Measurements from ENCODE around the gene CNTN5.

Gene CNTN5

DNA sequence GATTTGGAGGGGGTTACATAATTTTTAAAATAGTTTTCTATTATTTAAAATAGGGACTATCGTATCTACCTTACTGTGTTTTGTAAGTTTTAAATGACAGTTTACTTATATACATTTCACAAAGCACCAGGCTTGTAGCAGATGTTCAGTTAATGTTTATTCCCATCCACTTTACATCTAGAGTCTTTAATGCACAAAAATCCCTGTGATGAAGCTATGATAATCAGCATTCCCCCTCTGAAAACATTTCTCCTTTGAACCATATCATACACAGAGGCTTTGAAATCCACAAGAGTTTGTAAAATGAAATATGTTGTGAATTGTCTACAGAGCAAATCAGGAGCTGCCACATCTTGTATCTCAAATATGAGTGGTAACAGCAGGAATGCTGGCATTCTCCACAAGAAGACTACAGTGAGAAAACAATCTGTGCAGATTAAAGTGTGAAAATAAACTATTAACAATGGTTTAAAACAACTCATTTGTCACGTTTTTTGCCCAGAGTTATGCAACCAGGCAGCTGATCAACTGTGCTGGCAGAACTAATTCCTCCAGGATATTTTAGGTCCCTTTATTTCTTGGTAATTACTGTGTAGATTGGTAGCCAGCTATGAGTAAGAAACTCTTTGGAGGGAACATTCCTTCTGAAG is 967.2 kb downstream of the CNTN5 start:
- DNase-seq = no peak

DNA sequence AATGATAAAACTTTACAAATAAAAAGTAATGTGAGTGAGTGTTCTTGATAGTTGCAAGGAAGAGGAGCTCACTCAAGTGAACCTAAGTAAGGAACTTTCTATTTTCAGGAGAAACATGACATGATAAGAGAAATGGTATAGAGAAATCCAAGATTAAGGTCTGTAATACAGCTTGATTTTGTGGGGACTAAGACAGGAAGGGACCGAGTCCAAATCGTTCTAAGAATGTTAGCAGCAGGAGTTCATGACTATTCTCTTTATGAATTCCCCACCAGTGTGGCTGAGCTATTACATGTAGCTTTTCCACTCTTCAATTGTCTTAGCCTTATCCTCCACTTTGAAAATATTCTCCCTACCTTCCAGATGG is 967.7 kb downstream of the CNTN5 start:
- DNase-seq = no peak

DNA sequence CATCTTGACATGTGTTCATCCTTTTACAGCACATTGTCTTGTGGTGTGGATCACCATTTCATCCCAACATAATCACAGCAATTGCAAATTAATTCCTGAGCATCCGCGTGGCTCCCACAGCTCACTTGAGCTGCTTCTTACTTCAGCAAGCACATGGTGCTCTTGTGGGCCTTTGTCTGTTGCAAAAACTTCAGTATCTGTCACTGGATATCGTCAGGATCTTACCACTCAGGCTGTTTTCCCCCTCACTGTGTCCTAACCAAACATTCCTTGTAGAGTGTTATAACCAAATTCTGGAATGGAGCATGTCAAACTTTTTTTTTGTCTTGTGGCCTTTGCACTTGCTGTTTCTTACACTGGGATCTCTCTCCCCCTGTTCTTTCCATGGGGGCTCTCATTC is 983.2 kb downstream of the CNTN5 start:
- no peak for DNase-seq

DNA sequence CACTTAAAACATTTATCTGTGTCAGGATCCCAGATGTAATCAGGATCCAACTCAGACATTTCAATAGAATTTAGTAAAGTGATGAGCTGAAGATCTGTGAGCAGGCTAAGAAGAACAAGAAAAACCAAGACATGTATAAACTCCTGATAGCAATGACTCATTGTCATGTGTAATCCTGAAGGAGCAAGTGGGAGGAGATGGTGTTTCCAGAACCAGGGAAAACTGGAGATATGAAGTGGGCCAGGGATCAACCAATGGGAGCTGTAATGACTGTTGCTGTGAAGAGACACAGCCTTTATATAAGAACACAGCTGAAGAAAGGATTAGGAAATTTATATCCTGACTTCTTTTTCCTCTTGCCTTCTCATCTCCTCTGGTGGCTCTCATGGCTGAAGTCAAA is 983.8 kb downstream of the CNTN5 start:
- DNase-seq = no peak

DNA sequence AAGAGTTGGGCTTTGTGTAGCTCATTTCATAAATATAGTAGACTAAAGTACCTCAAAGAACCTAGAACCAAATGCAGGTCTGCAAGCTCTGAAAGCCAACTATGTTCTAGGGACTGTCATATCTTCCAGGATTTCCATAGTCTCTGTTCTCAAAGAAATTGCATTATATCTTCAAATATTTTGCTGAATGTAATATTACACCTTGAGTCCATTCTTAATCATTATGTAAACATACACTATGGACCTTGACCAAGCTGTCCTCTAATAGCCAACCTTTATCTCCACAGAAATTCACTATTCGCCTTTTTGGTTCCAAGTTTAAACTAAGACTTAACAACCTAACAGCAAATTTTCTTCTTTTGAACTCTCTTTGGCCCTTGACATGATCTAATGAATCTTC is 987.7 kb downstream of the CNTN5 start:
- no peak for DNase-seq

DNA sequence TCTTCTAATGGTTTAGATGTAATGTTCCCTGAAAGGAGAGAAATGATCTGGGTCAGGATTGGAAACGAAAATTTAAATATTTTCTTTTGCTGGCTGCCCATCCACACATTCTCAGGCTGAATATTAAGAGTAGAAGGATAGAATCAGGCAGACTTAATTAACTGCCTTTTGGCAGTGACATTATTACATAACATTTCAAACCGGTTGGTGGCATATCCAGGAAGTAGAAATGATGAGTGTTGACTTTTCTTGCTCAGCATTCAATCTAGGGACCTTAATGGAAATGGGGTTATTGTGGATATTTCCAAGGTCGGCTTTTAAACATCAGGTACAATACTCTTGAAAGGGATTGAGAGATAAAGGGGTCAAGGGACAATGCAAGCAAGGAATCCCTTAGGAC is 989.0 kb downstream of the CNTN5 start:
- DNase-seq = no peak

DNA sequence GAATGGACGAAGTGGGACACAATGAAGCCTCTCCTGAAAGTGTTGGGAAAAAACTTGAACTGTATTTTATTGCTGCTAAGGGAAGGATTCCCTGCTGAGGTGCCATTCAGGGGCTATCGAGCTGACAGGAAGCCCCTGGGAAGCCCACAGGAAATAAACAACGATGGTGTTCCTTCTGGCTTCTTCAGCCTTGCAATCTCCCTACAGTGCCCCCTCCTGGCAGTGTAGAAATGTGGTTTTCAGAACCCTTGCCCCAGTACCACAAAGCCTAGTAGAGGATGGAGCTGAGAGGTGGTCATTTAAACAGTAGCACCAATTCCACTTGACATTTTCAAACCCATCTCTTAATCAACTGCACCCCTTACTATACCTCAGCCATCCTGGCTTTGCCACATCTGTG is 989.6 kb downstream of the CNTN5 start:
- DNase-seq = no peak

DNA sequence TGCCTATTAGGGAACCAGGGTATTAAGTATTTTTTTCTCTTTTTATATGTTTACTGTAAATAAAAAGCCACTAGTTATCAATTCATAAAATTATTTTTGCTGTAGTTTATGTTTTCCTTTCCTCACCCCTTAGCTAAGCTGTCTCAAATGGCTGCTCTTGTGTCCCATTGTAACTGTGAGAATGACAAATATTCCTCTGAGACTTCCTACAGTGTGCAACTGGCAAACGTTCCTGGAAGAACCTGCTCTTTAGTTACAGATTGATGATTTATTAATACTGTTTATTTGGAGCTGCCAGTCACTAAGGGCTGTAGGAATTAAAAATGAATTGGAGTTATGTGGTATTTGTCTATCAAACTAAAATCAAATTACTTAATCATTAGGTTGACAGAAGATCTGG is 990.9 kb downstream of the CNTN5 start:
- no peak for DNase-seq

DNA sequence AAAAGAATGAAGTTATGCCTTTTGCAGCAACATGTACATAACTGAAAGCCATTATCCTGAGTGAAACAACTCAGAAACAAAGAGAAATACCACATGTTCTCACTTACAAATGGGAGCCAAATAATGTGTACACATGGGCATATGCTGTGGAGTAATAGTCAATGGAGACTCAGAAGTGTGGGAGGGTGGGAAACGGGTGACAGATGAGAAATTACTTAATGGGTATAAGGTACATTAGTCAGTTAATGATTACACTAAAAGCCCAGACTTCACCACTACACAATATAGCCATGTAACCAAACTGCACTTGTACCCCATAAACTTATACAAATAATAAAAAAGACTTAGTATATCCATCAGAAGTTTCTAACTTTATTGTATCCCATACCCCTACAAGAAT is 992.3 kb downstream of the CNTN5 start:
- no peak for DNase-seq

DNA sequence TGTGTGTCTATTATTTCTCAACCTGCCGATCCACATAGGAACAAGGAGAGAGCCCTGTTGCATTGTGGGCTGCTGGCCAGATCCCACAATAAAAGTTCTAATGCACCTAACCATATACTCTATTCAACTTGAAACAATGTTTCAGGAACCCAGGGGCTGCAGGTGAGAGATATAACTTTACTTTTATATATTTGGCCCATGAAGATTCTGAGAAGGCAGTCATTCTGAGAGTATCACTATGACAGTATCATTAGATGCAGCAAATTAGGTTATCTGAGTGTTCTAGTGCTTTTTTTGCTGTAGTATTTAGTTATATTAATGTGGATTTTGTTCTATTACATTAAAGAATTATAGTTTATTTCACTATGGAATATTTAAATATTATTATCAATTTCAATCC is 1011.2 kb downstream of the CNTN5 start:
- DNase-seq = no peak

DNA sequence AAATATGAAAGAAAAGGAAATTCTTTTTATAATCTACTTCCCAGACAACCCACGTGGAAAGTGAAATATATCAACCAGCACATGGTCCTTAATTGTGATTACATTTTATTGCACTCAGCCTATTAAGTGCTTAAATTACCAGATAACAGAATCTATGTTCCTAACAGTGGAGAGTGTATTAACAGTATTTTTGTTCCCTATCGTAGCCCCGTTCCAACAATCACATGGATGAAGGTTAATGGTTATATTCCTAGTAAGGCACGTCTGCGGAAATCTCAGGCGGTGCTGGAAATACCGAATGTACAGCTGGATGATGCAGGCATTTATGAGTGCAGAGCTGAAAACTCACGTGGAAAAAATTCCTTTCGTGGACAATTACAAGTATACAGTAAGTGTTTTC is 1040.3 kb downstream of the CNTN5 start:
- DNase-seq = no peak

DNA sequence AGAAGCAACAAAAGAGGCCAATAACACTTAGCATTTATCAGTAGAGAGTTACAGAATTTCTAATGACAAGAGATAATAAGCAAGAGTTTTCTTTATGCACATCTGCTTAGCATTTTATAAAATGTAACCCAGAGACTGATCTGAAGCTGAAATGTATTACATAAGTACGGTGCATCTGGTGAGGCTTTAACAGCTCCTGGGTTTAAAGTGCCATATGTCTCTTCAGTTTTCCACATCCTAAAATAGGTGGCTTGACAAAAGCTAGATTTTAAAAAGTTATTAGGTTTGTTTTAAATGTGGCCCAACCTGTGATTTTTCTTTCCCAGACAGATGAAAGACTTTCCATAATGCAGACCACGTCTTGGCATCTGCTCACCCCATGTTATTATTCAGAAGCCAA is 1045.7 kb downstream of the CNTN5 start:
- no peak for DNase-seq

DNA sequence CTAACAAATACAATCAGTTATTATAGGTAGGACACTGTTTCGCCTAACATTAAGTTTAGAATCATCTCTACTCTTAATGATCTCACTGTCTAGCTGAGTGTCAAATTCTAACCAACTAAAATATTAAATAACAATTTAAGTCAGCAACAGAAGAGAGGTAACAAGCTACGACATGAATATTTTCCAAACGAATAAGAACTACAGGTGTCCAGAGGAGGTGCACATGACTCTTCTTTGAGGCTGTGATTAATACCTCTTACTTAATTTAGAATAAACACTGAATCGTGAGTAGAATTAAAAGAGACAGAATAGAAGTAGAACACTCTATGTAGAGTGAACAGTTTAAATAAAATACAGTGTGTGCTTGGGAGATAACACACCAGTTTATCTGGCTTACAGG is 1047.4 kb downstream of the CNTN5 start:
- DNase-seq = no peak

DNA sequence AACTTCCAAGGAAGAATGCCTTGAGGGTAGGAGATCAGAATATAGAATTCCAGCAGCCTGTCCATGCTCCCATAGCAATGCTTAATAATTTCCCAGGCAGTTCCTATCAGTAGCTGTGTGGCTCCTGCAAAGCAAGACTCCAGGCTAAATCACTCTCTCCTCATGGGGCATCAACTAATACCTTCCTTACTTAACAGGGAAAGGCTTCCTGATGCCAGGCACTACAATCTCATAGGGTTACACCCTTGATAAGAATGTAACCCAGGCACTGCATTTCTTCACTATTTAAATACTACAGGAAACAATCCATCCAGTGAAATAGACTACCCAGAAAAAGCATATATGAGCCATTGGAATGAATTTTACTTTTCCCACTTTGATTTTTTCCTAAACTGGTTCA is 1051.4 kb downstream of the CNTN5 start:
- no peak for DNase-seq

DNA sequence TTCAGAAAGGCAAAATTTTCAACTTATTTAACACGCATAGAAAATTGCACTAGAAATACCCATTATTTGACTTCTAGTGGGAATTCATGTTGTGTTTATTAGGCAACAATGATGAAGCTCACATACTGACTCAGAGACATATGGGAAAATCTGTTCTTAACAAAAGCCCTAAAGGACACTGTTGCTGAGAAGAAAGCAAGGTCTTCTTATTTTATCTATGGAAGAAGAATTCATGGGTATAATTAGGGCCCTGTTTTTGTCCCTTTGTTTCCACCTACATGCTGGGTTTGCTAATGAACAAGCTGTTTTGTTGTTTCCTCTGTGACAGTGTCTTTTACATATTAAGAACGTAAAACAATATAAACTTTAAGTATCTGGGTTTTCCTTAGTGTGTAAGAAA is 1059.6 kb downstream of the CNTN5 start:
- no peak for DNase-seq

DNA sequence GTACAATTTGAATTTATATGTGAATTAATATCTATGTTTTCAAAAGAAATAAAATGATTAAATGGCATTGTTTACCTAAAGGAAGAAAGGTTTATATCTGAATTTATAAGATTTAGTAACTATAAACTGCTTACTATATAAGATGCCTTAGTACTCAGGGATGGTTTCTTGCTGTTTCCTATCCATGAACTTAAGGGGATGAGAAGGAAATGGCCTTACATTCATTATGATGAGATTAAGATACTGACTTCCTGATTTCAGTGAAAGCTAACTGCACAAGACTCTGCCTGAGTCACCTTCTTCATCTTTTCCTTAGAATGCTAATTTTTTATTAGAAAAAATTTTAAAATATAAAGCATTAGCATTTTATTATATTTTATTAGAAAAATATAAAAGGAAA is 1060.1 kb downstream of the CNTN5 start:
- DNase-seq = no peak

DNA sequence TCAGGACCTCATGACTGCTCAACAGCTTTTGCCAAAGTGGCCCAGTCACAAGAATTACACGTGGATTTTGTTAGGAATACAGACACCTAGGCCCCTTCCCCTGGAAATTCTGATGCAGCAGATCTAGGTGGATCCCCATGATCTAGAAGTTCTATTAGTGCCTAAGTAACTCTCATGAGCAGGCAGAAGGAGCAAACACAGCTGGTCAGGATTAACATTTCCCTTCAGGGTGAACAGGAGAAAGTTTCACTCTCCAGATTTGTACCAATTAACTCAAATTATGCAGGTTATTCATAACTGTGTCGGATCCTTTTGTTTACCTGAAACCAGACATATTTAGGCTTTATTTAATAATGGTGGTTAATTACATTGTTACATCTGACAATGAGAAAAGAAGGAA is 1072.9 kb downstream of the CNTN5 start:
- DNase-seq = no peak

DNA sequence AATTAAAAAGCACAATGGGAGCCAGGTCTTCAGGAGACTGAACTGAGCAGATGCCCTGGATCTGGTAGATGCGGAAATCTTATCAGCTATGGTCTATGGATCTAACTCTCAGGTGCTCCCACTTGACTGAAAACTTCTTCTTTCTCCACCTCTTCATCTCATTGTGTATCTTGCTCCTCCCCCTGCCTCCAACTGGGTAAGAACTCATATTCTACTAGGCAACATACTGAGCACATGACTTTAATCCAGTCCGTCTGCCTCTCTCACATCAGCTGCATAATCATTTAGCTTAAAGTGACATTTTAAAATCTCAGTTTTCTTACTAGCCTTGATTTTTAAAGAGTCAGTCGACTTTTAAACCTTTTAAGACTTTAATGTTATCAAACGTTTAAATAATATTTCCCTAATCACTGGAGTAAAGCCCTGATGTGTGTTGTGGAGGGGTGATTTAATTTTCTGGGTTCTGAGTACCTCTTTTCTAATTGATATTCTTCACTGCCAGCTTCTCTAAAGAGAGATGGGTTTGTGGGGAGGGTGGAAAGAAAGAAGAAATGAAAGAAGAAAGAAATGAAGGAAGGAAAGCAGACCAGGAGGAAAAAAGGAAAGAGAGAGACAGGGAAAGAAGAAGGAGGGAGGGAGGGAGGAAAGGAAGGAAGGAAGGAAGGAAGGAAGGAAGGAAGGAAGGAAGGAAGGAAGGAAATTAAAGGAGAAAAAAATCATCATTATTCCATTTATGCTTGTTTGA is 1073.5 kb downstream of the CNTN5 start:
- no peak for DNase-seq

DNA sequence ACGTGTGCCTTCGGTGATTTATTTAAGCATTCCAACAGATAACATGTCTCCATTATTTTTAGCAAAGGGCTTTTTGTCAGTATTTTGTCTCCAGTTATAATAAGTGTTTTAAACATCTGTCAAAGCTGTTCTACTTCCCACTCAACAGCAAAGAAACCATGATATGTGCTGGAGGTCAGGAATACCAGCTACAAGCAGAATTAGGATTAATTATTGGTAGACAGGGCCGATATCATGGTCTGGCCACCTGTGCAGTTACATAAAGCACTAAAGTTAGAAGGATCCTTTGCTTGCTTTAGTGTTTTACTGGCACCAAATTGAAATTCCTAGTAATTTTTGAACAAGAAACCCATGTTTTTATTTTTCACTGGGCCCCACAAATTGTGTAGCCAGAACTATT is 1075.1 kb downstream of the CNTN5 start:
- no peak for DNase-seq

DNA sequence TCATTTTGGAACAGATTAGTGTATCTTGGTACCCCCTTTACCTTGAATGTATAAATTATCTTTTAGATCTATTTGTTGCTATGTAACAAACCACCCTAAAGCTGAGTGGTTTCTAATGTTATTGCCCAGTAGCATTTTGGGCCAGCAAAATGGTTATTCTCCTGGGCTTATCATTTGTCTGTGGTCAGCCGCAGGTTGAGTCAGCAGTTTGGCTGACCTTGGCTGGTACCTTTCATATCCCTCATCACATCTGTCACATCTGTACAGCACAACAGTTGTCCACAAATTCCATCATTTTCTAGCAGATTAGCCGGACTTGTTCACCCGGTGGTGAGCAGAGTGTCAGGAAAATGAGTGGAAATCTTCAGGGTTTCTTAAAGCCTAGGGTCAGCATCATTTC is 1077.8 kb downstream of the CNTN5 start:
- no peak for DNase-seq

DNA sequence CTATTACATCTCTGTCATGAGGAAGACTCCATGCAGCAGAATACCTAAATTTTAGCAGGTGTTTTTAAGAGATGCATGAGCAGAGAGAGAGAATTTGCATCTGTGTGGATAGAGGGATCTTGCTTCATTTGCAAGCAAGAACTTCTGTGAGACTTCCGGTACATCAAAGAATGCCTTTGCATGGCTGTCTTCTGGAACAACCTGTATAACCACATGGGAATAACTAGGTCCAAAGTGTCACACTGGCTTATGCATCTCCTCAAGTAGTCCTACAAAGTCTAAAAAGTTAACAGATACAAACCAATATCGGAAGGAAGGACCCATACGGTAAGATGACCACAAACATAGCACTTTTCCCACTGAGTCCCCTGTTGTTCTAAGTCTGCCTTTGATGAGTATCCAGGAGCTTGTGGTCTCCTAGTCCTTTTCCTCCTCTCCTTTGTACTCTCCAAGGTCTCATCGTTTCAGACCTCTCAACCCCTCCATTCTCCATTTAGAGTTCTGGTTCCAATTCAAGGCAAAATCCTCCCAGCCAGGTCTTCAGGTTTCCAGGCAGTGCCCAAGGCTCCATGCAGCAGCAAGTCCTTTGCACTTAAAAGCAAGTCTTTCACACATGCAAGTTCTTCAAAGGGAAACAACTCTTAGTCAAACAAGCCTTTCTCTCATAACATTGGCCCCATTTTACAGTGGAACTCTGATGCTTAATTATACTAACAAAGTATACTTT is 1084.7 kb downstream of the CNTN5 start:
- DNase-seq = no peak

DNA sequence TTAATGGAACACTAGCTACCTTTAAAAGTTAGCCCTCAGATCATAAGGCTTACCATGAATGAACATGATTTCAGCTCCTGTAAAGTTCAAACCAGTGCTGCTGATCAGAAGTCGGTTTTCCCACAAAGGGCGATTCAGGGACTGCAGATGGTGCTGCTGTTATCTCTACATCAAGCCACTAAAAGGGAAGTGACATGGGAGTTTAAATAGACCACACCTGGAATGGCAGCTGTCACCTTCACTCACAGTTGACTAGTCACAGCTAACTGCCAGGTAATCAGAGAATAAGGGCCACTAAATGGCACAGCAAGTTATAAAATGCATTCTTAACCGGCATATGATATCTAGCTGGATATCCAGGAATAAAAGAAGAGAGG is 1085.2 kb downstream of the CNTN5 start:
- DNase-seq = no peak

DNA sequence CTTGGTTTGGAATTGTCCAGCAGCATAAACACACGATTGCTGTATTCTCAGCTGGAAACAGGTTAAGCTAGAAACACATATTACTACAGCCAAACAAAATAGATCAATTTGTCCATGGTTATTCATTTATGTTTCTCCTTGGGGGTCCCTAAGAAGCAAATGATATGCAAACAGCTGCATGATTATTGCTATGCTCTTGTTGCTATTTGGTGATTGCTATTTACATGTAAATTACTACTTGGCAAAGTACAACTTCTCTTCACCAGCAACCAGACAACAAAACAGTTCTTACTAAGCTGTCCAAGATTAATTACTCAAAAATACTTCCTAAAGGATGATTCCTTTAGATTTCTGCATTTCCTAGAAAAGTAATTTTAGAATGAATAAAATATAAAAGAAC is 1098.4 kb downstream of the CNTN5 start:
- DNase-seq = no peak

DNA sequence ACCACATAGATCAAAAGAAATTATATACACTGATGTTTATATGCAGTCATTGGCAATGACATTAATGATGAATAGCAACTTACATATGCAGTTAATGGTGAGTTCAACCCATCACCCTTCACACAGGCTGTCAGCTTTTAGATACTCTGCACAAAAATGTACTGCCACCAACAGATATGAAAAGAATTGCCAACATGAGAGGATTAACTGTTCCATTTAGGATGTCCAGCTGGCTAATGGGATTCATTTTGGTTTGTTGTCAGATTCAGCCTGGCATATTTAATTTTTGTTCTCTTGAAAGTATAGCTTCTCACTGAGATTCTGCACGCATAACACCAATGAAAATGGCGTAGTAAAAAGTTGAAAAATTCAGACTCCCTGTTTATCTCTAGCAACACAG is 1112.4 kb downstream of the CNTN5 start:
- DNase-seq = no peak

DNA sequence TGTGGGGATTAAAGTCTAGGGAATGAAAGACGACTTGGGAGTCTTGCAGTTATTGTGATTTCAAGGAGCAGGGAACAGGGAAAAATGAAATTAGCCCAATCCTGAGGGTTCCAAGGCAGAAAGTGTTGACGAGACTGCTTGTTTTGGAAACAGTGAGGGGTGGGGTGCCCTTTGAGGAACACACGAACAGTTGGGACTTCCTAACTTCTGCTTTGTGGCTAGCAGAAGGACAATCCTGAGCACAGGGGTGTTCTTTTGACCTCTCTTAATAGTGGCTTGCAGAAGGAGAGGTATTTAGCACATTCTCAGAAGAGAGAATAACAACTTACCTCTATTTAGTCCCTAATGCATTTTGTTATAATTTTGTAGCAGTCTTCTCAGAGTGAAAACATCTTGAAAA is 1120.5 kb downstream of the CNTN5 start:
- DNase-seq = no peak
